HCT116 (cell line): ENCODE measurements around the gene STRIT1. TPM values are rescaled to one million over a fixed set of nuclear protein-coding genes. Genes with fewer than 3 reads are reported as not detected.

Experiments
- ATAC-seq: fragments of 200-7000 bp; cut with Tn5 transposase; 2 replicates; pipeline ENCODE4 v1.9.1; 2020; ENCODE audit warnings: mild to moderate bottlenecking, moderate library complexity
- BruUV-seq: library from RNA; stranded (reverse); fragments of 400-500 nt; replicated peaks from 2 replicates; lab custom pipeline; 2021; lab: Mats Ljungman, UMichigan
- CTCF ChIA-PET: fragments of 300-600 bp; sonication (Branson Sonifier 250); formaldehyde crosslinking; loops from one replicate; lab custom pipeline; 2021; ENCODE audit warnings: antibody characterized with exemption; lab: Charles Lee
- POLR2A ChIA-PET: fragments of 300-600, 350-600 bp; sonication (Branson Sonifier 250); formaldehyde crosslinking; loops from one replicate; lab custom pipeline; 2021; ENCODE audit warnings: antibody characterized with exemption; lab: Charles Lee
- RAD21 ChIA-PET, 2 experiments: fragments of 300-600 bp; sonication (Branson Sonifier 250); formaldehyde crosslinking; loops; one replicate each; lab custom pipeline; 2023; ENCODE audit warnings: low total read pairs in 2 of 2; ENCODE audit not compliant: uncharacterized antibody in 2 of 2, unreplicated experiment in 2 of 2, low non-redundant PET in 1 of 2; lab: Charles Lee
- DNase-seq: peaks from one replicate; pipeline ENCODE4 v3.0.0-alpha.2; 2010; ENCODE audit warnings: low read depth, low spot score
- H2AFZ ChIP-seq: fragments of 200-600 bp; shearing (Covaris generic), sonication (generic); 2 replicates; pipeline ENCODE4 v1.6.1; 2017; ENCODE audit warnings: low read depth, mixed run types, mixed read lengths, antibody characterized with exemption, low read length; ENCODE audit not compliant: poor library complexity, severe bottlenecking
- H3K27ac ChIP-seq: 2 replicates; pipeline ENCODE4 v1.5.1; 2012; ENCODE audit warnings: low read depth, low read length
- H3K27me3 ChIP-seq: fragments of 200-600 bp; sonication (generic); 2 replicates; pipeline ENCODE4 v1.6.1; 2016; ENCODE audit warnings: mixed run types, low read length, mixed read lengths; ENCODE audit not compliant: insufficient read depth
- H3K36me3 ChIP-seq, 2 experiments: fragments of 200-500 bp in 1 of 2; fragments of 200-600 bp in 1 of 2; sonication (Bioruptor generic) in 1 of 2; sonication (generic) in 1 of 2; 2 replicates each; pipeline versions ENCODE4 v1.5.1 to v1.6.1; 2014 to 2016; ENCODE audit warnings: low read length in 2 of 2, inconsistent platforms in 1 of 2, mixed read lengths in 1 of 2, mixed run types in 1 of 2; ENCODE audit not compliant: insufficient read depth in 2 of 2, control insufficient read depth in 1 of 2
- H3K4me1 ChIP-seq, 2 experiments: fragments of 200-600 bp in 1 of 2; sonication (generic) in 1 of 2; 2 replicates each; pipeline versions ENCODE4 v1.5.1 to v1.6.1; 2012 to 2017; ENCODE audit warnings: low read length in 2 of 2, inconsistent platforms in 1 of 2, mild to moderate bottlenecking in 1 of 2, mixed read lengths in 1 of 2, mixed run types in 1 of 2, moderate library complexity in 1 of 2; ENCODE audit not compliant: insufficient read depth in 2 of 2, control insufficient read depth in 1 of 2
- H3K4me2 ChIP-seq: fragments of 200-600 bp; sonication (generic); 2 replicates; pipeline ENCODE4 v1.6.1; 2017; ENCODE audit warnings: mixed run types, low read length, mixed read lengths
- H3K4me3 ChIP-seq, 2 experiments: fragments of 200-600 bp in 1 of 2; sonication (generic) in 1 of 2; replicated peaks in 1 of 2; 2 replicates each; pipeline ENCODE4 v1.5.1; 2011 to 2016; ENCODE audit warnings: low read length in 2 of 2, control low read depth in 1 of 2, low read depth in 1 of 2, mild to moderate bottlenecking in 1 of 2, mixed read lengths in 1 of 2, mixed run types in 1 of 2
- H3K79me2 ChIP-seq: fragments of 200-600 bp; sonication (generic); 2 replicates; pipeline ENCODE4 v1.6.1; 2017; ENCODE audit warnings: mild to moderate bottlenecking, mixed run types, low read length, moderate library complexity, mixed read lengths; ENCODE audit not compliant: insufficient read depth
- H3K9ac ChIP-seq: fragments of 200-600 bp; sonication (generic); 2 replicates; pipeline ENCODE4 v1.6.1; 2016; ENCODE audit warnings: low read length, mixed read lengths
- H3K9me2 ChIP-seq: fragments of 200-600 bp; sonication (generic), shearing (Covaris generic); 2 replicates; pipeline ENCODE4 v1.6.1; 2017; ENCODE audit warnings: mixed run types, mild to moderate bottlenecking, moderate library complexity; ENCODE audit not compliant: insufficient read depth
- H3K9me3 ChIP-seq, 2 experiments: fragments of 200-500 bp in 1 of 2; fragments of 200-600 bp in 1 of 2; sonication (Bioruptor generic) in 1 of 2; sonication (generic) in 1 of 2; 2 replicates each; pipeline ENCODE4 v1.6.1; 2014 to 2017; ENCODE audit warnings: low read length in 2 of 2, mixed read lengths in 2 of 2, inconsistent platforms in 1 of 2, low read depth in 1 of 2, mild to moderate bottlenecking in 1 of 2, mixed run types in 1 of 2, moderate library complexity in 1 of 2; ENCODE audit not compliant: control insufficient read depth in 1 of 2, insufficient read depth in 1 of 2
- H4K20me1 ChIP-seq: fragments of 200-600 bp; sonication (generic), shearing (Covaris generic); 2 replicates; pipeline ENCODE4 v1.6.1; 2017; ENCODE audit warnings: mixed run types, mild to moderate bottlenecking, moderate library complexity; ENCODE audit not compliant: insufficient read depth
- CEBPB ChIP-seq: IDR thresholded peaks from 2 replicates; pipeline ENCODE4 v1.6.1; 2012; ENCODE audit warnings: low read depth
- ELF1 ChIP-seq: IDR thresholded peaks from 2 replicates; pipeline ENCODE4 v1.6.1; 2012; ENCODE audit warnings: low read depth, borderline replicate concordance
- EZH2 ChIP-seq: fragments of 200-600 bp; sonication (generic); IDR thresholded peaks from 2 replicates; pipeline ENCODE4 v1.6.1; 2017; ENCODE audit warnings: antibody characterized with exemption, mixed run types
- EZH2phosphoT487 ChIP-seq: fragments of 200-600 bp; IDR thresholded peaks from 2 replicates; pipeline ENCODE4 v1.6.1; 2018; ENCODE audit warnings: antibody characterized with exemption, borderline replicate concordance
- FOSL1 ChIP-seq: IDR thresholded peaks from 2 replicates; pipeline ENCODE4 v1.6.1; 2012; ENCODE audit warnings: low read depth
- JUND ChIP-seq: IDR thresholded peaks from 2 replicates; pipeline ENCODE4 v1.6.1; 2012
- POLR2A ChIP-seq: IDR thresholded peaks from 2 replicates; pipeline ENCODE4 v1.7.0; 2011; ENCODE audit warnings: borderline replicate concordance; ENCODE audit not compliant: insufficient read depth, insufficient read length; ENCODE audit errors: extremely low read depth
- POLR2AphosphoS5 ChIP-seq: IDR thresholded peaks from 2 replicates; pipeline ENCODE4 v1.6.1; 2011; ENCODE audit warnings: mild to moderate bottlenecking, low read depth, low read length, moderate library complexity
- RAD21 ChIP-seq: IDR thresholded peaks from 2 replicates; pipeline ENCODE4 v1.6.1; 2012; ENCODE audit warnings: low read depth, mild to moderate bottlenecking
- SRF ChIP-seq: IDR thresholded peaks from 2 replicates; pipeline ENCODE4 v1.6.1; 2012; ENCODE audit warnings: low read depth
- TCF7L2 ChIP-seq: IDR thresholded peaks from 2 replicates; pipeline ENCODE4 v1.7.0; 2011; ENCODE audit warnings: borderline replicate concordance, inconsistent platforms; ENCODE audit not compliant: insufficient read depth, insufficient read length; ENCODE audit errors: extremely low read depth
- intact Hi-C: fragments of 100-400 bp; cut with micrococcal nuclease; formaldehyde crosslinking; loops from 2 replicates; pipeline ENCODE4 v1.10.0; 2022
- total RNA-seq: library from RNA; stranded (reverse); gene quantifications from one replicate; pipeline ENCODE4 v1.2.1, GENCODE V29; 2021; ENCODE audit not compliant: unreplicated experiment
- TF ChIP-seq, protein P1 (sequence below): IDR thresholded peaks from 2 replicates; pipeline ENCODE4 v1.6.1; 2011; ENCODE audit warnings: mild to moderate bottlenecking, low read length, moderate library complexity; ENCODE audit not compliant: insufficient replicate concordance; ENCODE audit errors: extremely low read depth
- TF ChIP-seq, protein P2 (sequence below): IDR thresholded peaks from 2 replicates; pipeline ENCODE4 v1.6.1; 2012; ENCODE audit warnings: low read depth
- TF ChIP-seq, protein P3 (sequence below): IDR thresholded peaks from 2 replicates; pipeline ENCODE4 v1.6.1; 2012
- TF ChIP-seq, protein P4 (sequence below), 3 experiments: fragments of 200-600 bp in 1 of 3; sonication (generic) in 1 of 3; IDR thresholded peaks in 2 of 3; conservative IDR thresholded peaks in 1 of 3; 2 replicates each; pipeline ENCODE4 v1.5.1; 2012 to 2017; ENCODE audit warnings: low read depth in 2 of 3, low read length in 2 of 3, antibody characterized with exemption in 1 of 3, borderline replicate concordance in 1 of 3, control low read depth in 1 of 3, mild to moderate bottlenecking in 1 of 3, mixed read lengths in 1 of 3, mixed run types in 1 of 3, moderate library complexity in 1 of 3; ENCODE audit not compliant: insufficient read depth in 1 of 3
- TF ChIP-seq, protein P5 (sequence below): IDR thresholded peaks from 2 replicates; pipeline ENCODE4 v1.6.1; 2012

STRIT1 gene
- total RNA-seq, 1 experiment from 2014 or later: not detected

DNA sequence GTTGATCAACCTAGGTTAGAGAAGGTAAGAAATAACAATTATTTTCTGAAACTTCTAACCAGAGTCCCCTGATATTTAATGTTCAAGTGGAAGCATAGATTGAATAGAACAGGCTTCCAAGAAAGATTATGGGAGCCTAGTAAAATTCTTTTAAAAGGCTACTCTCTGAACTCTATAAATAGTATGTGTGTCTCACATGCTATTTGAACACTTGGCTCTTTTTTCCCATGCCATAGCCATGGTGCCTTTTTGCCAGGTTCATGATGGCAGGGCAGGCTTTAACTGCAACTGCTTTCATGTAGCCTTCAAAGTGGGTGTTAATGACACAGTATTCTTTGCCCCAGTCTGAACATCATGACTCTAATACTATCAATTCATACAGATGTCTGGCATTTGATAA is 22.9 kb upstream of the STRIT1 start:
- no peak overlapping the region for H3K9ac ChIP-seq
- BruUV-seq: no TSS peak
- ChIA-PET POLR2A (no interaction called here), CTCF (no interaction called here), RAD21 (no interaction called here)
- H3K9me2 ChIP-seq: no peaks in the 10 kb centered on the region
- H3K79me2 ChIP-seq: no peaks in the 10 kb centered on the region
- intact Hi-C loops: no loop called here
- no peaks in the 10 kb centered on the region for H3K4me1 ChIP-seq
- no peak for DNase-seq
- no peaks in the 10 kb centered on the region for H3K27me3 ChIP-seq
- H3K4me2 ChIP-seq: no peak overlapping the region
- H3K27ac ChIP-seq: no peak overlapping the region
- no peak overlapping the region for H2AFZ ChIP-seq
- H3K36me3 ChIP-seq: no peaks in the 10 kb centered on the region
- no peaks in the 10 kb centered on the region for H4K20me1 ChIP-seq
- no peak for ATAC-seq
- TF ChIP-seq EZH2: no peak
- TF ChIP-seq RAD21: no peak
- no peak for TF ChIP-seq JUND
- no peak for TF ChIP-seq ELF1
- TF ChIP-seq, protein P1, sequence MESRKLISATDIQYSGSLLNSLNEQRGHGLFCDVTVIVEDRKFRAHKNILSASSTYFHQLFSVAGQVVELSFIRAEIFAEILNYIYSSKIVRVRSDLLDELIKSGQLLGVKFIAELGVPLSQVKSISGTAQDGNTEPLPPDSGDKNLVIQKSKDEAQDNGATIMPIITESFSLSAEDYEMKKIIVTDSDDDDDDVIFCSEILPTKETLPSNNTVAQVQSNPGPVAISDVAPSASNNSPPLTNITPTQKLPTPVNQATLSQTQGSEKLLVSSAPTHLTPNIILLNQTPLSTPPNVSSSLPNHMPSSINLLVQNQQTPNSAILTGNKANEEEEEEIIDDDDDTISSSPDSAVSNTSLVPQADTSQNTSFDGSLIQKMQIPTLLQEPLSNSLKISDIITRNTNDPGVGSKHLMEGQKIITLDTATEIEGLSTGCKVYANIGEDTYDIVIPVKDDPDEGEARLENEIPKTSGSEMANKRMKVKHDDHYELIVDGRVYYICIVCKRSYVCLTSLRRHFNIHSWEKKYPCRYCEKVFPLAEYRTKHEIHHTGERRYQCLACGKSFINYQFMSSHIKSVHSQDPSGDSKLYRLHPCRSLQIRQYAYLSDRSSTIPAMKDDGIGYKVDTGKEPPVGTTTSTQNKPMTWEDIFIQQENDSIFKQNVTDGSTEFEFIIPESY: no peak
- TF ChIP-seq, protein P2, sequence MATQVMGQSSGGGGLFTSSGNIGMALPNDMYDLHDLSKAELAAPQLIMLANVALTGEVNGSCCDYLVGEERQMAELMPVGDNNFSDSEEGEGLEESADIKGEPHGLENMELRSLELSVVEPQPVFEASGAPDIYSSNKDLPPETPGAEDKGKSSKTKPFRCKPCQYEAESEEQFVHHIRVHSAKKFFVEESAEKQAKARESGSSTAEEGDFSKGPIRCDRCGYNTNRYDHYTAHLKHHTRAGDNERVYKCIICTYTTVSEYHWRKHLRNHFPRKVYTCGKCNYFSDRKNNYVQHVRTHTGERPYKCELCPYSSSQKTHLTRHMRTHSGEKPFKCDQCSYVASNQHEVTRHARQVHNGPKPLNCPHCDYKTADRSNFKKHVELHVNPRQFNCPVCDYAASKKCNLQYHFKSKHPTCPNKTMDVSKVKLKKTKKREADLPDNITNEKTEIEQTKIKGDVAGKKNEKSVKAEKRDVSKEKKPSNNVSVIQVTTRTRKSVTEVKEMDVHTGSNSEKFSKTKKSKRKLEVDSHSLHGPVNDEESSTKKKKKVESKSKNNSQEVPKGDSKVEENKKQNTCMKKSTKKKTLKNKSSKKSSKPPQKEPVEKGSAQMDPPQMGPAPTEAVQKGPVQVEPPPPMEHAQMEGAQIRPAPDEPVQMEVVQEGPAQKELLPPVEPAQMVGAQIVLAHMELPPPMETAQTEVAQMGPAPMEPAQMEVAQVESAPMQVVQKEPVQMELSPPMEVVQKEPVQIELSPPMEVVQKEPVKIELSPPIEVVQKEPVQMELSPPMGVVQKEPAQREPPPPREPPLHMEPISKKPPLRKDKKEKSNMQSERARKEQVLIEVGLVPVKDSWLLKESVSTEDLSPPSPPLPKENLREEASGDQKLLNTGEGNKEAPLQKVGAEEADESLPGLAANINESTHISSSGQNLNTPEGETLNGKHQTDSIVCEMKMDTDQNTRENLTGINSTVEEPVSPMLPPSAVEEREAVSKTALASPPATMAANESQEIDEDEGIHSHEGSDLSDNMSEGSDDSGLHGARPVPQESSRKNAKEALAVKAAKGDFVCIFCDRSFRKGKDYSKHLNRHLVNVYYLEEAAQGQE: no peak
- no peak for TF ChIP-seq FOSL1
- no peak for TF ChIP-seq CEBPB
- no peak for TF ChIP-seq POLR2AphosphoS5
- TF ChIP-seq, protein P3, sequence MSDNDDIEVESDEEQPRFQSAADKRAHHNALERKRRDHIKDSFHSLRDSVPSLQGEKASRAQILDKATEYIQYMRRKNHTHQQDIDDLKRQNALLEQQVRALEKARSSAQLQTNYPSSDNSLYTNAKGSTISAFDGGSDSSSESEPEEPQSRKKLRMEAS: no peak
- TF ChIP-seq TCF7L2: no peak
- TF ChIP-seq EZH2phosphoT487: no peak
- TF ChIP-seq, protein P4, sequence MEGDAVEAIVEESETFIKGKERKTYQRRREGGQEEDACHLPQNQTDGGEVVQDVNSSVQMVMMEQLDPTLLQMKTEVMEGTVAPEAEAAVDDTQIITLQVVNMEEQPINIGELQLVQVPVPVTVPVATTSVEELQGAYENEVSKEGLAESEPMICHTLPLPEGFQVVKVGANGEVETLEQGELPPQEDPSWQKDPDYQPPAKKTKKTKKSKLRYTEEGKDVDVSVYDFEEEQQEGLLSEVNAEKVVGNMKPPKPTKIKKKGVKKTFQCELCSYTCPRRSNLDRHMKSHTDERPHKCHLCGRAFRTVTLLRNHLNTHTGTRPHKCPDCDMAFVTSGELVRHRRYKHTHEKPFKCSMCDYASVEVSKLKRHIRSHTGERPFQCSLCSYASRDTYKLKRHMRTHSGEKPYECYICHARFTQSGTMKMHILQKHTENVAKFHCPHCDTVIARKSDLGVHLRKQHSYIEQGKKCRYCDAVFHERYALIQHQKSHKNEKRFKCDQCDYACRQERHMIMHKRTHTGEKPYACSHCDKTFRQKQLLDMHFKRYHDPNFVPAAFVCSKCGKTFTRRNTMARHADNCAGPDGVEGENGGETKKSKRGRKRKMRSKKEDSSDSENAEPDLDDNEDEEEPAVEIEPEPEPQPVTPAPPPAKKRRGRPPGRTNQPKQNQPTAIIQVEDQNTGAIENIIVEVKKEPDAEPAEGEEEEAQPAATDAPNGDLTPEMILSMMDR (IDR thresholded peaks at IDR 0.05 in 2 of 3, conservative IDR thresholded peaks at IDR 0.05 in 1 of 3; ENCODE audit: borderline replicate concordance in 1 of 3, insufficient read depth in 1 of 3, low read depth in 2 of 3, low read length in 2 of 3): no peak
- TF ChIP-seq, protein P5, sequence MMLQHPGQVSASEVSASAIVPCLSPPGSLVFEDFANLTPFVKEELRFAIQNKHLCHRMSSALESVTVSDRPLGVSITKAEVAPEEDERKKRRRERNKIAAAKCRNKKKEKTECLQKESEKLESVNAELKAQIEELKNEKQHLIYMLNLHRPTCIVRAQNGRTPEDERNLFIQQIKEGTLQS: no peak
- no peak for TF ChIP-seq SRF
- TF ChIP-seq POLR2A: no peak
- H3K4me3 ChIP-seq: no peak overlapping the region
- H3K9me3 ChIP-seq: no peaks in the 10 kb centered on the region
